PFSK-1 (cell line): Measurements from ENCODE around the gene SYNE2.

ENCODE experiments used
- FOXP2 ChIP-seq: optimal IDR thresholded peaks from 2 replicates; pipeline ENCODE3; 2011; ENCODE audit warnings: borderline replicate concordance, control low read depth, inconsistent platforms; ENCODE audit not compliant: insufficient read depth; ENCODE audit errors: extremely low read length, extremely low read depth
- POLR2AphosphoS5 ChIP-seq: IDR thresholded peaks from 2 replicates; pipeline ENCODE4 v1.6.1; 2012; ENCODE audit warnings: low read depth, mild to moderate bottlenecking, control low read depth, low read length, moderate library complexity
- REST ChIP-seq, 2 experiments: IDR thresholded peaks; 2 replicates each; pipeline versions ENCODE4 v1.6.1 to v1.8.0; 2011 to 2012; ENCODE audit warnings: low read depth in 2 of 2, low read length in 2 of 2, control low read depth in 1 of 2, inconsistent platforms in 1 of 2, mild to moderate bottlenecking in 1 of 2, moderate library complexity in 1 of 2; ENCODE audit not compliant: insufficient read depth in 1 of 2
- SIN3A ChIP-seq: IDR thresholded peaks from 2 replicates; pipeline ENCODE4 v1.6.1; 2012; ENCODE audit warnings: mild to moderate bottlenecking, low read length, moderate library complexity, borderline replicate concordance; ENCODE audit not compliant: insufficient read depth
- TAF1 ChIP-seq: IDR thresholded peaks from 2 replicates; pipeline ENCODE4 v1.6.1; 2012; ENCODE audit warnings: low read length, control low read depth, borderline replicate concordance; ENCODE audit not compliant: insufficient read depth

SYNE2 gene

GRCh38 chr14:64217834-64218233 lies 365.0 kb downstream of the SYNE2 start:
- TF ChIP-seq POLR2AphosphoS5 (no peak), SIN3A (no peak), TAF1 (no peak), REST (IDR thresholded peaks at IDR 0.05; ENCODE audit: insufficient read depth in 1 of 2, low read depth in 2 of 2, low read length in 2 of 2) (no peak), FOXP2 (no peak)

- TF ChIP-seq FOXP2 (no peak), POLR2AphosphoS5 (no peak), REST (IDR thresholded peaks at IDR 0.05; ENCODE audit: insufficient read depth in 1 of 2, low read depth in 2 of 2, low read length in 2 of 2) (no peak), SIN3A (no peak), TAF1 (no peak)
Measured at GRCh38 chr14:64218344-64219240, 365.8 kb downstream of the SYNE2 start.

GRCh38 chr14:64220056-64220455 lies 367.3 kb downstream of the SYNE2 start:
- TF ChIP-seq POLR2AphosphoS5 (no peak), TAF1 (no peak)

- TF ChIP-seq TAF1 (no peak), SIN3A (no peak), FOXP2 (no peak), REST (IDR thresholded peaks at IDR 0.05; ENCODE audit: insufficient read depth in 1 of 2, low read depth in 2 of 2, low read length in 2 of 2) (no peak), POLR2AphosphoS5 (no peak)
Measured at GRCh38 chr14:64220466-64220865, 367.7 kb downstream of the SYNE2 start.

- TF ChIP-seq TAF1 (no peak), SIN3A (no peak), REST (IDR thresholded peaks at IDR 0.05; ENCODE audit: insufficient read depth in 1 of 2, low read depth in 2 of 2, low read length in 2 of 2) (no peak), FOXP2 (no peak), POLR2AphosphoS5 (no peak)
Measured at GRCh38 chr14:64221391-64222003, 368.7 kb downstream of the SYNE2 start.
